Measurements from ENCODE around the gene GLTPD2. TPM values are rescaled to one million over a fixed set of nuclear protein-coding genes. Genes with fewer than 3 reads are reported as not detected.

Gene GLTPD2
- total RNA-seq, 6 experiments from 2014 or later = 20.6 to 97.4 (median 60.9) TPM

GRCh38 chr17:4788159-4788806, 481 bp upstream of the GLTPD2 start:
- peak overlapping the region; percentile 84 to 96 (median 92) for H3K27ac ChIP-seq
- H3K9me3 ChIP-seq = no peaks in the 10 kb centered on the region
- no peaks in the 10 kb centered on the region for H3K27me3 ChIP-seq
- H3K36me3 ChIP-seq = no peaks in the 10 kb centered on the region
- intact Hi-C loops (cut with DNase I) = loop anchor here (5.0 to 10.0 kb wide), 2 partner anchors 53 to 99 kb away; partner anchors contain the start of genes CXCL16 (in 2 of the 2), MED11 (in 2 of the 2) and ZMYND15 (in 2 of the 2)
- TF ChIP-seq POLR2A (IDR thresholded peaks at IDR 0.05) (no peak), CTCF (IDR thresholded peaks at IDR 0.05) (peak in 1 of 4 donors; percentile 5)
- H3K4me1 ChIP-seq = peaks cover 0 to 25% (median 5%) of the 10 kb centered on the region in 4 donors
- peak in 1 of 4 donors; percentile 0 for ATAC-seq
- H3K4me3 ChIP-seq = peak overlapping the region; percentile 68 to 84 (median 83)
- no peak for DNase-seq
- 18% methylated on average over 14 of the region's 14 CpGs for WGBS (ENCODE audit: insufficient coverage, low coverage, low lambda C conversion rate, missing lambda C conversion rate)

DNA sequence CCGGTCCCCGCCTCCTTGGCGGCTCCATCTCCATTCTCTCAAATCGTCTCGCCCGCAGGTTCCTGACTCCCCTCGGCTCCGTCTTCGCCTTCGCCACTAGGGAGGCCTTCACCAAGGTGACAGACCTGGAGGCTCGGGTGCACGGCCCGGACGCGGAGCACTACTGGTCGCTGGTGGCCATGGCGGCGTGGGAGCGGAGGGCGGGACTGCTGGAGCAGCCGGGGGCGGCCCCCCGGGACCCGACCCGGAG, 862 bp downstream of the GLTPD2 start:
- ATAC-seq (no peak), DNase-seq (no peak)
- WGBS (ENCODE audit: insufficient coverage, low coverage, low lambda C conversion rate, missing lambda C conversion rate) = 0% methylated on average over 1 of the region's 25 CpGs
- Histone ChIP-seq H3K36me3 (no peaks in the 10 kb centered on the region), H3K4me1 (peaks cover 0 to 25% (median 5%) of the 10 kb centered on the region in 4 donors), H3K9me3 (no peaks in the 10 kb centered on the region), H3K27me3 (no peaks in the 10 kb centered on the region), H3K4me3 (peak overlapping the region; percentile 68 to 84 (median 83)), H3K27ac (peak overlapping the region; percentile 84 to 96 (median 92))
- TF ChIP-seq CTCF (IDR thresholded peaks at IDR 0.05) (no peak), POLR2A (IDR thresholded peaks at IDR 0.05) (no peak)
- intact Hi-C loops (cut with DNase I) = loop anchor here (5.0 to 10.0 kb wide), 2 partner anchors 55 to 98 kb away; partner anchors contain the start of genes CXCL16 (in 2 of the 2), MED11 (in 2 of the 2) and ZMYND15 (in 2 of the 2)

DNA sequence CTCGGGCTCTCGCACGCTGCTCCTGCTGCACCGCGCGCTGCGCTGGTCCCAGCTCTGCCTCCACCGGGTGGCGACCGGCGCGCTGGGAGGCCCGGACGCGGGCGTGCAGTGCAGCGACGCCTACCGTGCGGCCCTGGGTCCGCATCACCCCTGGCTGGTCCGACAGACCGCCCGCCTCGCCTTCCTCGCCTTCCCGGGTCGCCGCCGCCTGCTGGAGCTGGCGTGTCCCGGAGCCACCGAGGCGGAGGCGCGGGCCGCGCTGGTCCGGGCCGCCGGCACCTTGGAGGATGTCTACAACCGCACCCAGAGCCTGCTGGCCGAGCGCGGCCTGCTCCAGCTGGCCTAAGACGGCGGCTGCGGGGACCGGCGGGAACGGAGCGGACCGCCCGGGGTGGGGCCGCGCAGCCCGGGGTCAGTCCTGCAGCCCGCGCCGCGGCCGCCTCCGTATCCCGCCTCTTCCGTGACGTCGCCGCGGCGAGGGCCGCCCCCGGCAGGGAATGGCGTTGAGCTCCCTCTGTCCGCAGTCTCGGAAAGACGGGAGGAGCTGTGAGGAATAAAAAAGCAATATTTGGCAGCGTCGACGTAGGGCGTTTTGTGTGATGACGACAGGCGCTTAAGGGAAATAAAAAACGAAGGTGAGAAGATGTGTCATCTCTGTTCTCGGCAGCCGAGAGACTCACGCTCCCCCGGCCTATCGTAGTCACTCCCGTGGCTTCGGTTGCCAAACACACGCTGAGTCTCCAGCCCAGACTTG, 1.4 kb downstream of the GLTPD2 start:
- H3K4me1 ChIP-seq = peaks cover 0 to 25% (median 5%) of the 10 kb centered on the region in 4 donors
- DNase-seq (peak; percentile 89 to 92 (median 91)), ATAC-seq (peak; percentile 67 to 86 (median 78))
- peak overlapping the region; percentile 84 to 96 (median 92) for H3K27ac ChIP-seq
- WGBS (ENCODE audit: insufficient coverage, low coverage, low lambda C conversion rate, missing lambda C conversion rate) = 0% methylated on average over 28 of the region's 91 CpGs
- H3K9me3 ChIP-seq = no peaks in the 10 kb centered on the region
- TF ChIP-seq POLR2A (IDR thresholded peaks at IDR 0.05) (peak; percentile 96), CTCF (IDR thresholded peaks at IDR 0.05) (peak; percentile 64 to 96 (median 79))
- no peaks in the 10 kb centered on the region for H3K36me3 ChIP-seq
- intact Hi-C loops (cut with DNase I) = loop anchor here (5.0 to 10.0 kb wide), 2 partner anchors 55 to 97 kb away; partner anchors contain the start of genes CXCL16 (in 2 of the 2), MED11 (in 2 of the 2) and ZMYND15 (in 2 of the 2)
- H3K4me3 ChIP-seq = peak overlapping the region; percentile 68 to 84 (median 83)
- no peaks in the 10 kb centered on the region for H3K27me3 ChIP-seq

DNA sequence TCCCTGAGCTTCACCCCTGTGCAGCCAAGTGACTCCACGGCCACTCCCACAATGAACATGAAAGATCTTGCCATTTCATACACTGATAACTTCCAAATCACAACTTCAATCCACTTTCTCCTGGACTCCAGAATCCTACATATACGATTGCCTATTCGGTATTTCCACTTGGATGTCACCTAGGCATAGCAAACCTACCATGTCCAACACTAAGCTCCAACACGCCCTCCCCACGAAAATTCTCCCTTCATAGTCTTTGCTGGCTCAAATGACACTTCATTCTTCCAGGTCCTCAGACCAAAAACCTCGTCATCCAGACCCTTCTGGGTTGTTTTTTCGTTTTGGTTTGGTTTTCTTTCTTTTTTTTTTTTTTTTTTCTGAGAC, 1.9 kb downstream of the GLTPD2 start:
- H3K36me3 ChIP-seq = no peaks in the 10 kb centered on the region
- intact Hi-C loops (cut with DNase I) = no loop called here
- H3K9me3 ChIP-seq = no peaks in the 10 kb centered on the region
- peak overlapping the region; percentile 84 to 96 (median 92) for H3K27ac ChIP-seq
- no peak for ATAC-seq
- no peak for DNase-seq
- TF ChIP-seq CTCF (IDR thresholded peaks at IDR 0.05) (no peak), POLR2A (IDR thresholded peaks at IDR 0.05) (no peak)
- 67% methylated on average over 6 of the region's 7 CpGs for WGBS (ENCODE audit: insufficient coverage, low coverage, low lambda C conversion rate, missing lambda C conversion rate)
- H3K4me3 ChIP-seq = peak overlapping the region; percentile 68 to 84 (median 83)
- H3K4me1 ChIP-seq = peaks cover 0 to 25% (median 5%) of the 10 kb centered on the region in 4 donors
- H3K27me3 ChIP-seq = no peaks in the 10 kb centered on the region

Data from right lobe of liver (tissue), 6 donors.